Thyroid gland (tissue), 4 donors: ENCODE measurements around the gene PDE6A. TPM values are rescaled to one million over a fixed set of nuclear protein-coding genes. Genes with fewer than 3 reads are reported as not detected.

Experiments used
- DNase-seq, 2 donors: peaks; one replicate each; pipeline ENCODE4 v3.0.0-alpha.2; 2019
- H3K27ac ChIP-seq, 3 donors: fragments of 200-600 bp; sonication (generic); 1 replicate in 2 of 3; 2 replicates in 1 of 3; pipeline ENCODE4 v1.5.1; 2016 to 2019; ENCODE audit warnings: mild to moderate bottlenecking in 1 of 3, moderate library complexity in 1 of 3
- H3K27me3 ChIP-seq: fragments of 200-600 bp; sonication (generic); one replicate; pipeline ENCODE4 v1.5.1; 2019
- H3K36me3 ChIP-seq, 2 donors: fragments of 200-600 bp; sonication (generic); one replicate each; pipeline ENCODE4 v1.5.1; 2016 to 2019
- H3K4me1 ChIP-seq, 2 donors: fragments of 200-600 bp; sonication (generic); one replicate each; pipeline ENCODE4 v1.5.1; 2017 to 2019
- H3K4me3 ChIP-seq, 3 donors: fragments of 200-600 bp; sonication (generic); replicated peaks in 1 of 3; 1 replicate in 2 of 3; 2 replicates in 1 of 3; pipeline ENCODE4 v1.5.1; 2016; ENCODE audit warnings: mild to moderate bottlenecking in 1 of 3
- H3K9me3 ChIP-seq: fragments of 200-600 bp; sonication (generic); one replicate; pipeline ENCODE4 v1.5.1; 2017
- CTCF ChIP-seq, 6 experiments: fragments of 200-600 bp in 3 of 6; fragments of 450-650 bp in 3 of 6; sonication (generic) in 3 of 6; IDR thresholded peaks; one replicate each; pipeline ENCODE4 v1.5.1; 2016 to 2019; ENCODE audit warnings: antibody characterized with exemption in 6 of 6, mild to moderate bottlenecking in 2 of 6, inconsistent platforms in 1 of 6, moderate library complexity in 1 of 6
- POLR2A ChIP-seq, 2 donors: fragments of 450-650 bp; IDR thresholded peaks; one replicate each; pipeline ENCODE4 v1.6.1; 2017; ENCODE audit warnings: antibody characterized with exemption in 2 of 2, mild to moderate bottlenecking in 2 of 2, moderate library complexity in 1 of 2
- WGBS, 2 donors: methylation state at CpG; one replicate each; pipeline ENCODE4 v1.1.5; 2017; 5-methylcytosine and 5-hydroxymethylcytosine counted together
- intact Hi-C: fragments of 100-400 bp; cut with DNase I; formaldehyde crosslinking; loops from one replicate; pipeline ENCODE4 v1.15.1; 2023
- total RNA-seq, 4 donors: library from RNA; depleted of rRNA; stranded (reverse); fragments of >200 nt; gene quantifications; one replicate each; pipeline ENCODE4 v1.2.3, GENCODE V29; 2016

Gene PDE6A
- total RNA-seq, 4 donors from 2014 or later: not detected

GRCh38 chr5:149816661-149817060 lies 127.9 kb downstream of the PDE6A start:
- H3K4me3 ChIP-seq: no peak overlapping the region
- no peaks in the 10 kb centered on the region for H3K27me3 ChIP-seq
- H3K4me1 ChIP-seq: no peaks in the 10 kb centered on the region
- H3K9me3 ChIP-seq: no peaks in the 10 kb centered on the region
- no peaks in the 10 kb centered on the region for H3K36me3 ChIP-seq
- no peak overlapping the region for H3K27ac ChIP-seq
- DNase-seq: no peak
- 63 to 75% methylated on average over 2 of the region's 2 CpGs for WGBS, 2 donors
- intact Hi-C loops: no loop called here
- TF ChIP-seq POLR2A (IDR thresholded peaks at IDR 0.05) (no peak), CTCF (IDR thresholded peaks at IDR 0.05) (no peak)

- Histone ChIP-seq H3K4me1 (no peaks in the 10 kb centered on the region), H3K27ac (no peak overlapping the region), H3K27me3 (no peaks in the 10 kb centered on the region), H3K36me3 (no peaks in the 10 kb centered on the region), H3K9me3 (no peaks in the 10 kb centered on the region), H3K4me3 (no peak overlapping the region)
- WGBS, 2 donors: 67 to 80% methylated on average over 3 of the region's 3 CpGs
- TF ChIP-seq POLR2A (IDR thresholded peaks at IDR 0.05): no peak
- TF ChIP-seq CTCF (IDR thresholded peaks at IDR 0.05): no peak
- DNase-seq: no peak
- intact Hi-C loops: no loop called here
Measured at GRCh38 chr5:149811453-149811852, 133.1 kb downstream of the PDE6A start.

GRCh38 chr5:149810856-149811255 lies 133.7 kb downstream of the PDE6A start:
- no peaks in the 10 kb centered on the region for H3K27me3 ChIP-seq
- DNase-seq: no peak
- no peak overlapping the region for H3K27ac ChIP-seq
- H3K36me3 ChIP-seq: no peaks in the 10 kb centered on the region
- peaks cover 0 to 4% of the 10 kb centered on the region in 2 donors for H3K4me1 ChIP-seq
- intact Hi-C loops: no loop called here
- H3K4me3 ChIP-seq: no peak overlapping the region
- WGBS, 2 donors: 89 to 91% methylated on average over 6 of the region's 6 CpGs
- no peaks in the 10 kb centered on the region for H3K9me3 ChIP-seq
- TF ChIP-seq CTCF (IDR thresholded peaks at IDR 0.05): no peak
- no peak for TF ChIP-seq POLR2A (IDR thresholded peaks at IDR 0.05)

GRCh38 chr5:149809931-149810691 lies 134.5 kb downstream of the PDE6A start:
- Histone ChIP-seq H3K36me3 (no peaks in the 10 kb centered on the region), H3K27ac (no peak overlapping the region), H3K4me1 (peaks cover 0 to 4% of the 10 kb centered on the region in 2 donors), H3K4me3 (no peak overlapping the region), H3K27me3 (no peaks in the 10 kb centered on the region), H3K9me3 (no peaks in the 10 kb centered on the region)
- DNase-seq: no peak
- intact Hi-C loops: no loop called here
- 63 to 65% methylated on average over 7 to 8 of the region's 8 CpGs for WGBS, 2 donors
- TF ChIP-seq CTCF (IDR thresholded peaks at IDR 0.05) (no peak), POLR2A (IDR thresholded peaks at IDR 0.05) (no peak)

GRCh38 chr5:149808264-149808982 lies 136.2 kb downstream of the PDE6A start:
- no peak overlapping the region for H3K27ac ChIP-seq
- no peaks in the 10 kb centered on the region for H3K36me3 ChIP-seq
- TF ChIP-seq CTCF (IDR thresholded peaks at IDR 0.05) (no peak), POLR2A (IDR thresholded peaks at IDR 0.05) (no peak)
- H3K9me3 ChIP-seq: no peaks in the 10 kb centered on the region
- 73 to 85% methylated on average over 5 of the region's 5 CpGs for WGBS, 2 donors
- no peak overlapping the region for H3K4me3 ChIP-seq
- no peaks in the 10 kb centered on the region for H3K27me3 ChIP-seq
- no peak for DNase-seq
- intact Hi-C loops: no loop called here
- H3K4me1 ChIP-seq: peaks cover 0 to 4% of the 10 kb centered on the region in 2 donors
